Measurements from ENCODE around the gene SLC27A3. TPM values are rescaled to one million over a fixed set of nuclear protein-coding genes. Genes with fewer than 3 reads are reported as not detected.

Gene SLC27A3
- polyA plus RNA-seq, 3 donors, result 84.5 to 123 (median 118) TPM

- H3K9me3 ChIP-seq (replicated peaks in 1 of 2; ENCODE audit: control insufficient read depth in 1 of 2, insufficient read depth in 1 of 2, low read length in 2 of 2), result no peaks in the 10 kb centered on the region
- H3K4me3 ChIP-seq (replicated peaks in 1 of 3; ENCODE audit: low read depth in 2 of 3, low read length in 3 of 3), result no peak overlapping the region
- Mint-ChIP-seq H3K27me3 (ENCODE audit: low read depth in 3 of 3) (no peaks in the 10 kb centered on the region), H3K4me1 (peaks cover 14% of the 10 kb centered on the region), H3K27ac (no peak overlapping the region), H3K9me3 (no peaks in the 10 kb centered on the region), H3K36me3 (peaks cover 75 to 98% of the 10 kb centered on the region in 2 donors), H3K4me3 (no peak overlapping the region)
- H3K9ac ChIP-seq (ENCODE audit: insufficient read depth, low read length, poor library complexity, severe bottlenecking), result no peak overlapping the region
- TF ChIP-seq, protein P1, sequence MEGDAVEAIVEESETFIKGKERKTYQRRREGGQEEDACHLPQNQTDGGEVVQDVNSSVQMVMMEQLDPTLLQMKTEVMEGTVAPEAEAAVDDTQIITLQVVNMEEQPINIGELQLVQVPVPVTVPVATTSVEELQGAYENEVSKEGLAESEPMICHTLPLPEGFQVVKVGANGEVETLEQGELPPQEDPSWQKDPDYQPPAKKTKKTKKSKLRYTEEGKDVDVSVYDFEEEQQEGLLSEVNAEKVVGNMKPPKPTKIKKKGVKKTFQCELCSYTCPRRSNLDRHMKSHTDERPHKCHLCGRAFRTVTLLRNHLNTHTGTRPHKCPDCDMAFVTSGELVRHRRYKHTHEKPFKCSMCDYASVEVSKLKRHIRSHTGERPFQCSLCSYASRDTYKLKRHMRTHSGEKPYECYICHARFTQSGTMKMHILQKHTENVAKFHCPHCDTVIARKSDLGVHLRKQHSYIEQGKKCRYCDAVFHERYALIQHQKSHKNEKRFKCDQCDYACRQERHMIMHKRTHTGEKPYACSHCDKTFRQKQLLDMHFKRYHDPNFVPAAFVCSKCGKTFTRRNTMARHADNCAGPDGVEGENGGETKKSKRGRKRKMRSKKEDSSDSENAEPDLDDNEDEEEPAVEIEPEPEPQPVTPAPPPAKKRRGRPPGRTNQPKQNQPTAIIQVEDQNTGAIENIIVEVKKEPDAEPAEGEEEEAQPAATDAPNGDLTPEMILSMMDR (IDR thresholded peaks at IDR 0.05), result no peak
- H3K36me3 ChIP-seq (replicated peaks in 1 of 2; ENCODE audit: control insufficient read depth in 1 of 2, insufficient read depth in 2 of 2, low read length in 2 of 2), result peaks cover 74 to 95% of the 10 kb centered on the region in 2 donors
- H3K79me2 ChIP-seq (ENCODE audit: insufficient read depth, low read length), result no peaks in the 10 kb centered on the region
- H3K4me1 ChIP-seq (ENCODE audit: control insufficient read depth in 1 of 2, insufficient read depth in 2 of 2, low read length in 2 of 2), result peaks cover 6 to 9% of the 10 kb centered on the region in 2 donors
- intact Hi-C loops (cut with micrococcal nuclease), result loop anchor here in 1 of 2 donors (10.0 kb wide), 1 partner anchor 238 kb away; no protein-coding TSS in a partner anchor
- no peak overlapping the region for H3K4me2 ChIP-seq (replicated peaks; ENCODE audit: extremely low read depth, low read length, poor library complexity, severe bottlenecking)
- 100% methylated on average over 4 of the region's 8 CpGs for WGBS (ENCODE audit: insufficient coverage)
- no peak for DNase-seq
- no peaks in the 10 kb centered on the region for H3K27me3 ChIP-seq (ENCODE audit: control insufficient read depth in 2 of 2, insufficient read depth in 2 of 2, low read length in 2 of 2)
- H4K20me1 ChIP-seq (ENCODE audit: insufficient read depth, low read length), result no peaks in the 10 kb centered on the region
- no peak overlapping the region for H2AFZ ChIP-seq (ENCODE audit: insufficient read depth, low read depth, low read length, poor library complexity, severe bottlenecking)
- no peak overlapping the region for H3K27ac ChIP-seq (ENCODE audit: low read depth in 1 of 2, low read length in 2 of 2)
These were observed 22.5 kb upstream of the SLC27A3 start for GRCh38 chr1:153752571-153753195.

DNA sequence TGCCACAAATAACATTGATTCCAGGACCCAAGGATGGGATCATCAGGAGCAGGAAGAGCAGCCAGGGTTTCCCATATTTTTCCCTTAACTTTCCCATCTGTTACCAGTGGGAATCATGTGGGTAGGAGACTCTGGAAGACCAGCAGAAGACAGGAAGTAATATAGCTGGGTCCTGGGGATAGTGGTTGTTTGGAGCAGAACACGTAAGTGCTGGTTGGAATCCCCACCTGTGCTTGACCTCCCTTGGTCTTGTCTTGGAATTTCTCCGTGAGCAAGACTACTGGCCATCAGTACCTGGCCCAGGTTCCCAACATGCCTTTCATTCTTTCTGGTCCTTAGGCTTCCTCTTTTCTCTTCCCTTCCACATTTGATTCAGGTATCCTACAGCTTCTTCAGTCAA is 20.9 kb upstream of the SLC27A3 start:
- Mint-ChIP-seq H3K4me1 (peaks cover 14% of the 10 kb centered on the region), H3K4me3 (no peak overlapping the region), H3K9me3 (no peaks in the 10 kb centered on the region), H3K36me3 (peaks cover 78 to 98% of the 10 kb centered on the region in 2 donors), H3K27me3 (ENCODE audit: low read depth in 3 of 3) (no peaks in the 10 kb centered on the region), H3K27ac (no peak overlapping the region)
- intact Hi-C loops (cut with micrococcal nuclease), result loop anchor here in 1 of 2 donors (10.0 kb wide), 1 partner anchor 239 kb away; no protein-coding TSS in a partner anchor
- 100% methylated on average over 2 of the region's 2 CpGs for WGBS (ENCODE audit: insufficient coverage)
- no peak overlapping the region for H3K4me2 ChIP-seq (replicated peaks; ENCODE audit: extremely low read depth, low read length, poor library complexity, severe bottlenecking)
- TF ChIP-seq, protein P1 (IDR thresholded peaks at IDR 0.05), result no peak
- no peak overlapping the region for H3K4me3 ChIP-seq (replicated peaks in 1 of 3; ENCODE audit: low read depth in 2 of 3, low read length in 3 of 3)
- H3K27ac ChIP-seq (ENCODE audit: low read depth in 1 of 2, low read length in 2 of 2), result no peak overlapping the region
- peaks cover 6 to 9% of the 10 kb centered on the region in 2 donors for H3K4me1 ChIP-seq (ENCODE audit: control insufficient read depth in 1 of 2, insufficient read depth in 2 of 2, low read length in 2 of 2)
- no peaks in the 10 kb centered on the region for H3K27me3 ChIP-seq (ENCODE audit: control insufficient read depth in 2 of 2, insufficient read depth in 2 of 2, low read length in 2 of 2)
- H3K9ac ChIP-seq (ENCODE audit: insufficient read depth, low read length, poor library complexity, severe bottlenecking), result no peak overlapping the region
- DNase-seq, result no peak
- peaks cover 74 to 95% of the 10 kb centered on the region in 2 donors for H3K36me3 ChIP-seq (replicated peaks in 1 of 2; ENCODE audit: control insufficient read depth in 1 of 2, insufficient read depth in 2 of 2, low read length in 2 of 2)
- no peaks in the 10 kb centered on the region for H3K9me3 ChIP-seq (replicated peaks in 1 of 2; ENCODE audit: control insufficient read depth in 1 of 2, insufficient read depth in 1 of 2, low read length in 2 of 2)
- no peaks in the 10 kb centered on the region for H4K20me1 ChIP-seq (ENCODE audit: insufficient read depth, low read length)
- H3K79me2 ChIP-seq (ENCODE audit: insufficient read depth, low read length), result no peaks in the 10 kb centered on the region
- H2AFZ ChIP-seq (ENCODE audit: insufficient read depth, low read depth, low read length, poor library complexity, severe bottlenecking), result no peak overlapping the region
